Osteocyte (in vitro differentiated cells): ENCODE data around the gene LPAR3. TPM values are rescaled to one million over a fixed set of nuclear protein-coding genes. Genes with fewer than 3 reads are reported as not detected.

Source experiments
- DNase-seq: peaks from one replicate; pipeline ENCODE4 v3.0.0; 2021; ENCODE audit warnings: mixed read lengths; ENCODE audit not compliant: unreplicated experiment; ENCODE audit errors: extremely low spot score
- H3K27ac Mint-ChIP-seq: one replicate; pipeline ENCODE4 v1.8.0; 2021; ENCODE audit warnings: mild to moderate bottlenecking, mixed read lengths; ENCODE audit not compliant: unreplicated experiment
- H3K27me3 Mint-ChIP-seq: one replicate; pipeline ENCODE4 v1.8.0; 2021; ENCODE audit warnings: mixed read lengths; ENCODE audit not compliant: unreplicated experiment
- H3K36me3 Mint-ChIP-seq: one replicate; pipeline ENCODE4 v1.8.0; 2021; ENCODE audit warnings: mixed read lengths; ENCODE audit not compliant: unreplicated experiment
- H3K4me1 Mint-ChIP-seq: one replicate; pipeline ENCODE4 v1.8.0; 2021; ENCODE audit warnings: mixed read lengths; ENCODE audit not compliant: unreplicated experiment
- H3K4me3 Mint-ChIP-seq: one replicate; pipeline ENCODE4 v1.8.0; 2021; ENCODE audit warnings: mild to moderate bottlenecking, moderate library complexity, mixed read lengths; ENCODE audit not compliant: unreplicated experiment
- H3K9me3 Mint-ChIP-seq: one replicate; pipeline ENCODE4 v1.8.0; 2021; ENCODE audit warnings: mixed read lengths; ENCODE audit not compliant: unreplicated experiment
- total RNA-seq: library from RNA; stranded (reverse); gene quantifications from 2 replicates; pipeline ENCODE4 v1.2.1, GENCODE V29; 2021
- TF ChIP-seq, protein P1 (sequence below): fragments of 200-600 bp; sonication (generic); IDR thresholded peaks from 2 replicates; pipeline ENCODE4 v1.5.0; 2021; ENCODE audit warnings: antibody characterized with exemption, mild to moderate bottlenecking, moderate library complexity

LPAR3 gene
- total RNA-seq, 1 donor from 2014 or later = not detected

- Mint-ChIP-seq H3K4me3 (no peak overlapping the region), H3K36me3 (no peaks in the 10 kb centered on the region), H3K27me3 (peaks cover 70% of the 10 kb centered on the region), H3K27ac (no peak overlapping the region), H3K9me3 (no peaks in the 10 kb centered on the region), H3K4me1 (no peaks in the 10 kb centered on the region)
- DNase-seq = no peak
- TF ChIP-seq, protein P1, sequence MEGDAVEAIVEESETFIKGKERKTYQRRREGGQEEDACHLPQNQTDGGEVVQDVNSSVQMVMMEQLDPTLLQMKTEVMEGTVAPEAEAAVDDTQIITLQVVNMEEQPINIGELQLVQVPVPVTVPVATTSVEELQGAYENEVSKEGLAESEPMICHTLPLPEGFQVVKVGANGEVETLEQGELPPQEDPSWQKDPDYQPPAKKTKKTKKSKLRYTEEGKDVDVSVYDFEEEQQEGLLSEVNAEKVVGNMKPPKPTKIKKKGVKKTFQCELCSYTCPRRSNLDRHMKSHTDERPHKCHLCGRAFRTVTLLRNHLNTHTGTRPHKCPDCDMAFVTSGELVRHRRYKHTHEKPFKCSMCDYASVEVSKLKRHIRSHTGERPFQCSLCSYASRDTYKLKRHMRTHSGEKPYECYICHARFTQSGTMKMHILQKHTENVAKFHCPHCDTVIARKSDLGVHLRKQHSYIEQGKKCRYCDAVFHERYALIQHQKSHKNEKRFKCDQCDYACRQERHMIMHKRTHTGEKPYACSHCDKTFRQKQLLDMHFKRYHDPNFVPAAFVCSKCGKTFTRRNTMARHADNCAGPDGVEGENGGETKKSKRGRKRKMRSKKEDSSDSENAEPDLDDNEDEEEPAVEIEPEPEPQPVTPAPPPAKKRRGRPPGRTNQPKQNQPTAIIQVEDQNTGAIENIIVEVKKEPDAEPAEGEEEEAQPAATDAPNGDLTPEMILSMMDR = no peak
Measured at GRCh38 chr1:84770481-84770880, 122.5 kb downstream of the LPAR3 start.

DNA sequence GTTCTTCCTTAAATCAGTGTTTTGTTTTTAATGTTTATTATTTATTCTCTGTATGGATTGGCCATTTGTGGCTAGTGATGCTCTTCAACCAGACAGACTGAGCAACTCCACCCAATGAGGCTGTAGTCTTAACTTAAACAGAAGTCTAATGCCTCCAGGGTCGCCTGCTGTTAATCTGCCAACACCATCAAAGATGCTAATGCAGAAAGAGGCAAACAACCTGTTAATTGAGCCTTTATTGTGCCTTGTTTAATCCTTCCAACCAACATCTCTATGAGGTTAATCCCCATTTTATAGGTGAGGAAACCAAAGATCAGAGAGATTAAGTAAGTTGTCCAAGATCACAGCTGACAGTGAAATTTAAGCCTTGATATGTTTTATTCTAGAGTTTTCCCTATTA, 123.4 kb downstream of the LPAR3 start:
- Mint-ChIP-seq H3K27me3 (peaks cover 75% of the 10 kb centered on the region), H3K4me3 (no peak overlapping the region), H3K4me1 (no peaks in the 10 kb centered on the region), H3K36me3 (no peaks in the 10 kb centered on the region), H3K27ac (no peak overlapping the region), H3K9me3 (no peaks in the 10 kb centered on the region)
- no peak for DNase-seq
- TF ChIP-seq, protein P1 = no peak

DNA sequence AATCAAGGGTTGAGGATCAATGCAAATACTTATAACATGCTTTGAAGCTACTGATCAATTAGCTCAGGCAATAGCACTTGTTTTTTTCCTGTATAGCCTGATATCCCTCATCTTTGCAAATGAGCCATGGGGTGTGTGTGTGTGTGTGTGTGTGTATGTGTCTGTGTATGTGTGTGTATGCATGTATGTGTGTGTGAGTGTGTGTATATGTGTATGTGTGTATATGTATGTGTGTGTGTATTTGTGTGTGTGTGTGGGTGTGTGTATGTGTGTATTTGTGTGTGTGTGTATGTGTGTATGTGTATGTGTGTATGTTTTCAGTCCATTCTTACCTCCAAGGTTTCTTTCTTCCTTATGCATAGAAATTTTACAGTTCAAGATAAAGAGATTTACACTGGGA, 124.4 kb downstream of the LPAR3 start:
- Mint-ChIP-seq H3K4me1 (peaks cover 2% of the 10 kb centered on the region), H3K4me3 (no peak overlapping the region), H3K36me3 (no peaks in the 10 kb centered on the region), H3K27me3 (peaks cover 76% of the 10 kb centered on the region), H3K27ac (no peak overlapping the region), H3K9me3 (no peaks in the 10 kb centered on the region)
- no peak for DNase-seq
- TF ChIP-seq, protein P1 = no peak

DNA sequence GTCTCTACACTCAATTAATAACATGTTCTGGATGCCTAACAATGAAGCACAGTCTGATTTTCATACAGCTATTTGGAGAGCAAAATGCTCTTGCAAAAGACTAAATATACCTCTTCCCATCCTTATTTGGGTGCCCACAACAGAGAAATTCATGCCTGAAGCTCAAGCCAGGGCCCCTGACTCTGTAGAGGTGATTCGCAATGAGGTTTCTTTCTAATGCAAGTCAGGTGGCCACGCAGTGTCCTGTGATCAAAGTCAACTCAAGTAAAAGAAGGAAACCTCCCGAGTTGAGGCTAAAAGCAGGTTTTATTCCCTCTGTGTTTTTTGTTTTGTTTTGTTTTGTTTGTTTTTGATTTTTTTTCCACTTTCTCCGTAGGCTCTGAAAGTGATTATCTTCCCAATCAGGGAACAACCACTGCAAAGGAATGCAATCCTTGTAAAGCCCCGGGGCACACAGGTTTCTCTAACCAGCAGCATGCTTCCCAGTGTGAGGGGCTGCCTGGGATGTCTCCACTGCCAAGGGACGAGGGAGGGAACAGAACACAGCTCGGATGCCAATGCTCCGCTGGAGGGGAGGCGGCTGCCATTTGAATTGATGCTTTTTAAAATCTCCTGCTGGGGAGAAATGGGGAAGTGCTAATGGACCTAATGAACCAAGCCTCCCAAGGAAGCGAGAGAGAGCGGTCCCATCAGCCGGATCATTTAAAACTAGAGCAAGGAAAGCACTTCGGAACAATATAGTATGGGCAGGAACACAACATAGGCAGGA, 128.9 kb downstream of the LPAR3 start:
- H3K4me3 Mint-ChIP-seq = no peak overlapping the region
- no peaks in the 10 kb centered on the region for H3K9me3 Mint-ChIP-seq
- no peaks in the 10 kb centered on the region for H3K36me3 Mint-ChIP-seq
- H3K4me1 Mint-ChIP-seq = peaks cover 2% of the 10 kb centered on the region
- peaks cover 82% of the 10 kb centered on the region for H3K27me3 Mint-ChIP-seq
- DNase-seq = no peak
- TF ChIP-seq, protein P1 = no peak
- no peak overlapping the region for H3K27ac Mint-ChIP-seq

GRCh38 chr1:84762664-84763063, 130.3 kb downstream of the LPAR3 start:
- H3K4me1 Mint-ChIP-seq = peaks cover 2% of the 10 kb centered on the region
- no peak overlapping the region for H3K27ac Mint-ChIP-seq
- DNase-seq = no peak

More at GRCh38 chr1:84762664-84763063, 130.3 kb downstream of the LPAR3 start:
- no peak overlapping the region for H3K4me3 Mint-ChIP-seq
- H3K36me3 Mint-ChIP-seq = no peaks in the 10 kb centered on the region
- H3K9me3 Mint-ChIP-seq = no peaks in the 10 kb centered on the region
- TF ChIP-seq, protein P1 = no peak
- H3K27me3 Mint-ChIP-seq = peaks cover 75% of the 10 kb centered on the region

Other genes with a start within 250 kb of the LPAR3 start
- 6.5 and 7.0 TPM in 2 replicates for gene SSX2IP, start 202.7 kb downstream of the LPAR3 start, total RNA-seq
- gene MCOLN2, start 103.9 kb upstream of the LPAR3 start, total RNA-seq = not detected in 2 replicates
- 0.34 TPM in 1 of 2 replicates, not detected in the other for gene MCOLN3, start 155.3 kb upstream of the LPAR3 start, total RNA-seq